ENCODE data around the gene LSM3.

LSM3 gene

GRCh38 chr3:14158370-14158769 lies 20.2 kb upstream of the LSM3 start:
- DNase-seq, result no peak

- no peak for DNase-seq
Observed at GRCh38 chr3:14159426-14159825, 19.2 kb upstream of the LSM3 start.

GRCh38 chr3:14161282-14161681 lies 17.3 kb upstream of the LSM3 start:
- no peak for DNase-seq

- no peak for DNase-seq
Observed at GRCh38 chr3:14162178-14162577, 16.4 kb upstream of the LSM3 start.

- DNase-seq, result no peak
Observed at GRCh38 chr3:14166877-14167603, 11.6 kb upstream of the LSM3 start.

GRCh38 chr3:14169435-14169834 lies 9.2 kb upstream of the LSM3 start:
- DNase-seq, result no peak

GRCh38 chr3:14169871-14170270 lies 8.7 kb upstream of the LSM3 start:
- DNase-seq, result no peak

- no peak for DNase-seq
Observed at GRCh38 chr3:14170531-14171159, 8.0 kb upstream of the LSM3 start.

GRCh38 chr3:14172496-14172895 lies 6.1 kb upstream of the LSM3 start:
- DNase-seq, result no peak

- no peak for DNase-seq
Observed at GRCh38 chr3:14174483-14174882, 4.1 kb upstream of the LSM3 start.

GRCh38 chr3:14175383-14176037 lies 3.1 kb upstream of the LSM3 start:
- no peak for DNase-seq

GRCh38 chr3:14177580-14178246 lies 904 bp upstream of the LSM3 start:
- no peak for DNase-seq

GRCh38 chr3:14179114-14179465 lies 473 bp downstream of the LSM3 start:
- no peak for DNase-seq

- DNase-seq, result no peak
Observed at GRCh38 chr3:14179795-14180194, 1.2 kb downstream of the LSM3 start.

- DNase-seq, result no peak
Observed at GRCh38 chr3:14181253-14181652, 2.6 kb downstream of the LSM3 start.

GRCh38 chr3:14183015-14183577 lies 4.5 kb downstream of the LSM3 start:
- DNase-seq, result no peak

GRCh38 chr3:14186854-14187458 lies 8.3 kb downstream of the LSM3 start:
- DNase-seq, result no peak

GRCh38 chr3:14188041-14188754 lies 9.6 kb downstream of the LSM3 start:
- DNase-seq, result no peak

GRCh38 chr3:14194865-14195264 lies 16.2 kb downstream of the LSM3 start:
- no peak for DNase-seq

GRCh38 chr3:14199641-14200040 lies 21.0 kb downstream of the LSM3 start:
- no peak for DNase-seq

- no peak for DNase-seq
Observed at GRCh38 chr3:14200276-14200675, 21.7 kb downstream of the LSM3 start.

GRCh38 chr3:14200841-14201240 lies 22.2 kb downstream of the LSM3 start:
- no peak for DNase-seq

Measured in NCI-H1417 treated with DMSO at 0.1 percent for 48 hours (cell line).